Astrocyte (in vitro differentiated cells and primary cell): ENCODE data around the gene KIAA1549.

Experiments used
- CTCF ChIP-seq: IDR thresholded peaks from 2 replicates; pipeline ENCODE4 v1.5.1; 2011; ENCODE audit warnings: low read depth, mild to moderate bottlenecking, inconsistent platforms, low read length, moderate library complexity; ENCODE audit not compliant: insufficient read depth
- EZH2 ChIP-seq: IDR thresholded peaks from 2 replicates; pipeline ENCODE4 v1.6.1; 2012; ENCODE audit warnings: mild to moderate bottlenecking, low read length, inconsistent platforms; ENCODE audit not compliant: insufficient read depth

GRCh38 chr7:138864667-138865066 is 116.5 kb downstream of the KIAA1549 start:
- no peak for TF ChIP-seq CTCF
- no peak for TF ChIP-seq EZH2
